H1 (cell line): ENCODE results near the gene SIGLEC15. TPM values are rescaled to one million over a fixed set of nuclear protein-coding genes. Genes with fewer than 3 reads are reported as not detected.

ENCODE experiments used
- CTCF ChIA-PET: fragments of 300-600 bp; sonication (Branson Sonifier 250); formaldehyde crosslinking; loops from one replicate; lab custom pipeline; 2021; ENCODE audit not compliant: partially characterized antibody; lab: Charles Lee
- POLR2A ChIA-PET: fragments of 300-600 bp; sonication (Branson Sonifier 250); formaldehyde crosslinking; loops from one replicate; lab custom pipeline; 2021; ENCODE audit warnings: inconsistent platforms; ENCODE audit not compliant: partially characterized antibody; lab: Charles Lee
- DNase-seq, 2 experiments: peaks; one replicate each; pipeline versions ENCODE4 v3.0.0 to v3.0.0-alpha.2; 2010 to 2022; ENCODE audit warnings: low spot score in 2 of 2, low read depth in 1 of 2, mixed read lengths in 1 of 2
- FAIRE-seq: peaks from 2 replicates; lab custom pipeline; 2011; peaks lifted over from hg19 to GRCh38; lab: Jason Lieb, UNC
- H2AFZ ChIP-seq: 2 replicates; pipeline ENCODE4 v1.8.1; 2012; ENCODE audit warnings: low read length, inconsistent platforms
- H2AK5ac ChIP-seq: 2 replicates; pipeline ENCODE4 v1.6.1; 2013; ENCODE audit warnings: low read depth, low read length
- H2BK120ac ChIP-seq: replicated peaks from 2 replicates; pipeline ENCODE3; 2013; ENCODE audit warnings: low read depth, low read length, inconsistent platforms
- H2BK12ac ChIP-seq: 2 replicates; pipeline ENCODE4 v1.6.1; 2013; ENCODE audit warnings: low read depth, low read length
- H2BK15ac ChIP-seq: 2 replicates; pipeline ENCODE4 v1.6.1; 2013; ENCODE audit warnings: low read length
- H2BK20ac ChIP-seq: 2 replicates; pipeline ENCODE4 v1.6.1; 2013; ENCODE audit warnings: low read length
- H2BK5ac ChIP-seq: 2 replicates; pipeline ENCODE4 v1.6.1; 2013; ENCODE audit warnings: low read depth, low read length
- H3K14ac ChIP-seq: 2 replicates; pipeline ENCODE4 v1.6.1; 2013; ENCODE audit warnings: inconsistent platforms; ENCODE audit not compliant: insufficient read length
- H3K18ac ChIP-seq: 2 replicates; pipeline ENCODE4 v1.6.1; 2013; ENCODE audit warnings: low read length; ENCODE audit errors: extremely low read depth
- H3K23ac ChIP-seq: 2 replicates; pipeline ENCODE4 v1.6.1; 2013; ENCODE audit warnings: inconsistent platforms; ENCODE audit not compliant: insufficient read length
- H3K23me2 ChIP-seq: 2 replicates; pipeline ENCODE4 v1.6.1; 2013; ENCODE audit warnings: low read depth, low read length
- H3K27ac ChIP-seq: 2 replicates; pipeline ENCODE4 v1.6.1; 2011; ENCODE audit warnings: low read depth, low read length, inconsistent platforms
- H3K27me3 ChIP-seq, 4 experiments: replicated peaks in 1 of 4; 1 replicate in 1 of 4; 2 replicates in 3 of 4; pipeline versions ENCODE4 v1.6.1 to v1.8.1; 2011 to 2013; ENCODE audit warnings: low read length in 3 of 4, mild to moderate bottlenecking in 3 of 4, inconsistent platforms in 2 of 4, mixed read lengths in 2 of 4, moderate library complexity in 1 of 4; ENCODE audit not compliant: control insufficient read depth in 3 of 4, insufficient read depth in 3 of 4; ENCODE audit errors: extremely low read depth in 1 of 4
- H3K36me3 ChIP-seq, 4 experiments: 2 replicates each; pipeline versions ENCODE4 v1.6.1 to v1.8.1; 2011 to 2013; ENCODE audit warnings: mild to moderate bottlenecking in 4 of 4, low read length in 3 of 4, moderate library complexity in 2 of 4, control low read depth in 1 of 4, inconsistent platforms in 1 of 4; ENCODE audit not compliant: insufficient read depth in 4 of 4, control insufficient read depth in 2 of 4
- H3K4ac ChIP-seq: replicated peaks from 2 replicates; pipeline ENCODE3; 2013; ENCODE audit warnings: low read length, low read depth, mixed read lengths, inconsistent platforms; ENCODE audit not compliant: insufficient read length
- H3K4me1 ChIP-seq, 4 experiments: replicated peaks in 1 of 4; 1 replicate in 1 of 4; 2 replicates in 3 of 4; pipeline versions ENCODE4 v1.6.1 to v1.8.1; 2011 to 2013; ENCODE audit warnings: low read length in 3 of 4, inconsistent platforms in 2 of 4, mixed read lengths in 1 of 4; ENCODE audit not compliant: insufficient read depth in 4 of 4, control insufficient read depth in 3 of 4
- H3K4me2 ChIP-seq, 2 experiments: 2 replicates each; pipeline versions ENCODE4 v1.6.1 to v1.8.1; 2011 to 2013; ENCODE audit warnings: low read depth in 2 of 2, low read length in 2 of 2, control low read depth in 1 of 2, inconsistent platforms in 1 of 2, mild to moderate bottlenecking in 1 of 2; ENCODE audit not compliant: insufficient read depth in 1 of 2
- H3K4me3 ChIP-seq, 4 experiments: fragments of 200-600, 300-600 bp in 1 of 4; sonication (generic), shearing (Covaris generic), sonication (Bioruptor Twin) in 1 of 4; 2 replicates each; pipeline versions ENCODE4 v1.5.1 to v1.8.1; 2011 to 2016; ENCODE audit warnings: low read length in 4 of 4, low read depth in 3 of 4, control low read depth in 2 of 4, inconsistent platforms in 2 of 4, mild to moderate bottlenecking in 2 of 4, mixed read lengths in 1 of 4, moderate library complexity in 1 of 4; ENCODE audit not compliant: insufficient read depth in 2 of 4; ENCODE audit errors: extremely low read depth in 1 of 4
- H3K56ac ChIP-seq: replicated peaks from 2 replicates; pipeline ENCODE3; 2013; ENCODE audit warnings: low read depth, mild to moderate bottlenecking, mixed read lengths, low read length, inconsistent platforms; ENCODE audit not compliant: insufficient read length
- H3K79me1 ChIP-seq: 2 replicates; pipeline ENCODE4 v1.6.1; 2013; ENCODE audit warnings: low read depth, low read length, control low read depth
- H3K79me2 ChIP-seq, 2 experiments: 2 replicates each; pipeline versions ENCODE4 v1.6.1 to v1.8.1; 2012 to 2013; ENCODE audit warnings: low read length in 2 of 2, mild to moderate bottlenecking in 2 of 2, inconsistent platforms in 1 of 2; ENCODE audit not compliant: insufficient read depth in 2 of 2, control insufficient read depth in 1 of 2
- H3K9ac ChIP-seq, 4 experiments: replicated peaks in 1 of 4; 1 replicate in 1 of 4; 2 replicates in 3 of 4; pipeline versions ENCODE4 v1.6.1 to v1.8.1; 2011 to 2013; ENCODE audit warnings: low read depth in 3 of 4, low read length in 3 of 4, control low read depth in 2 of 4, mild to moderate bottlenecking in 2 of 4, moderate library complexity in 2 of 4, inconsistent platforms in 1 of 4; ENCODE audit errors: extremely low read depth in 1 of 4
- H3K9me3 ChIP-seq, 2 experiments: 2 replicates each; pipeline versions ENCODE4 v1.6.1 to v1.8.1; 2012 to 2013; ENCODE audit warnings: mild to moderate bottlenecking in 2 of 2, moderate library complexity in 2 of 2, control low read depth in 1 of 2, inconsistent platforms in 1 of 2, low read depth in 1 of 2, low read length in 1 of 2, mixed read lengths in 1 of 2; ENCODE audit not compliant: insufficient read depth in 2 of 2
- H4K20me1 ChIP-seq, 2 experiments: replicated peaks in 1 of 2; 2 replicates each; pipeline versions ENCODE3 to v1.8.1; 2011 to 2013; ENCODE audit warnings: inconsistent platforms in 2 of 2, low read length in 2 of 2, mild to moderate bottlenecking in 1 of 2; ENCODE audit not compliant: insufficient read depth in 2 of 2, control insufficient read depth in 1 of 2
- H4K5ac ChIP-seq: 2 replicates; pipeline ENCODE4 v1.6.1; 2013; ENCODE audit warnings: low read length, low read depth, mixed read lengths, inconsistent platforms; ENCODE audit not compliant: insufficient read length
- H4K8ac ChIP-seq: 2 replicates; pipeline ENCODE4 v1.8.0; 2013; ENCODE audit warnings: mild to moderate bottlenecking, moderate library complexity, low read length, inconsistent platforms; ENCODE audit not compliant: insufficient read depth; ENCODE audit errors: extremely low read depth
- H4K91ac ChIP-seq: replicated peaks from 2 replicates; pipeline ENCODE3; 2013; ENCODE audit warnings: low read length, mixed read lengths, inconsistent platforms; ENCODE audit not compliant: insufficient read length
- GTF2F1 ChIP-seq: IDR thresholded peaks from 2 replicates; pipeline ENCODE4 v1.6.1; 2012; ENCODE audit warnings: low read depth, low read length, improper control_type of control experiment, borderline replicate concordance
- WGBS, 2 experiments: shearing (Covaris generic) in 1 of 2; methylation state at CpG; one replicate each; pipeline versions ENCODE4 v1.1.6 to v1.1.7; 2013 to 2015; ENCODE audit warnings: low lambda C conversion rate in 2 of 2, mixed read lengths in 2 of 2, inconsistent platforms in 1 of 2, low coverage in 1 of 2, missing lambda C conversion rate in 1 of 2; ENCODE audit not compliant: insufficient replicate concordance in 2 of 2, insufficient coverage in 1 of 2, insufficient read length in 1 of 2; ENCODE audit errors: extremely low coverage in 1 of 2, missing lambda C conversion rate in 1 of 2; 5-methylcytosine and 5-hydroxymethylcytosine counted together
- polyA plus RNA-seq, 7 experiments: library from polyadenylated mRNA; depleted of rRNA in 3 of 7; stranded (reverse) in 5 of 7; unstranded in 2 of 7; fragments of >200 nt in 5 of 7; fragments of 200-250 nt in 2 of 7; gene quantifications; 1 replicate in 5 of 7; 2 replicates in 1 of 7; 4 replicates in 1 of 7; pipeline versions ENCODE4 v1.2.1 to v1.2.3, GENCODE V29; 2011 to 2013; ENCODE audit warnings: missing spikeins in 2 of 7, mixed read lengths in 2 of 7
- total RNA-seq: library from RNA; stranded (reverse); fragmentation: NEBNext Ultra II Directional; extraction: Animal tissue kit (Norgen Biotek cat#: 25700); gene quantifications from 2 replicates; pipeline ENCODE4 v1.2.1, GENCODE V29; 2021

SIGLEC15 gene
- total and polyA plus RNA-seq, 2 of the 8 experiments (the other 6 are each of a cell fraction or from before 2014, with no cell fraction given) = 0.20 to 0.37 TPM

GRCh38 chr18:45777393-45777792 lies 48.1 kb upstream of the SIGLEC15 start:
- Histone ChIP-seq H3K4ac (no peak overlapping the region), H3K23me2 (peaks cover 6% of the 10 kb centered on the region; the same call in 1 of the 2 replicates), H3K9me3 (no peaks in the 10 kb centered on the region), H3K79me1 (no peaks in the 10 kb centered on the region), H3K18ac (no peak overlapping the region), H4K20me1 (no peaks in the 10 kb centered on the region), H2BK120ac (no peak overlapping the region), H3K56ac (no peak overlapping the region), H4K8ac (no peak overlapping the region), H2AK5ac (no peak overlapping the region), H2BK15ac (no peak overlapping the region), H2AFZ (no peak overlapping the region), H2BK5ac (no peak overlapping the region), H3K4me2 (no peak overlapping the region), H3K36me3 (no peaks in the 10 kb centered on the region), H4K91ac (no peak overlapping the region), H3K14ac (no peak overlapping the region), H2BK20ac (no peak overlapping the region), H3K9ac (no peak overlapping the region), H3K4me1 (peaks cover 0 to 3% (median 0%) of the 10 kb centered on the region in 4 experiments; a peak in 2 of 7 replicates), H3K4me3 (no peak overlapping the region), H2BK12ac (no peak overlapping the region), H3K27ac (no peak overlapping the region), H3K23ac (no peak overlapping the region), H4K5ac (no peak overlapping the region), H3K79me2 (no peaks in the 10 kb centered on the region), H3K27me3 (no peaks in the 10 kb centered on the region; a peak in 2 of 7 replicates)
- ChIA-PET POLR2A (no interaction called here), CTCF (interaction anchor here (0.6 to 3.5 kb wide), 5 partner anchors 9 to 49 kb away, joined by 3 to 20 read pairs (median 4); no protein-coding TSS in a partner anchor)
- no peak for TF ChIP-seq GTF2F1
- 92% methylated on average over 1 of the region's 1 CpG; no CpG with 5 or more reads in 1 of the 2 experiments for WGBS, 2 experiments
- FAIRE-seq (no peak), DNase-seq (no peak)
